Left hindlimb (tissue), 1 donor: ENCODE results near the gene NHS.
"Not testable (repeated sequence)": the region's sequence is repeated elsewhere in the genome, so short reads cannot be mapped to it uniquely, and the experiment has no call there.

Experiments
- DNase-seq: peaks from one replicate; pipeline ENCODE4 v3.0.0-alpha.2; 2018

The NHS gene

GRCh38 chrX:17409566-17410290, 34.7 kb downstream of the NHS start:
- no peak for DNase-seq

DNA sequence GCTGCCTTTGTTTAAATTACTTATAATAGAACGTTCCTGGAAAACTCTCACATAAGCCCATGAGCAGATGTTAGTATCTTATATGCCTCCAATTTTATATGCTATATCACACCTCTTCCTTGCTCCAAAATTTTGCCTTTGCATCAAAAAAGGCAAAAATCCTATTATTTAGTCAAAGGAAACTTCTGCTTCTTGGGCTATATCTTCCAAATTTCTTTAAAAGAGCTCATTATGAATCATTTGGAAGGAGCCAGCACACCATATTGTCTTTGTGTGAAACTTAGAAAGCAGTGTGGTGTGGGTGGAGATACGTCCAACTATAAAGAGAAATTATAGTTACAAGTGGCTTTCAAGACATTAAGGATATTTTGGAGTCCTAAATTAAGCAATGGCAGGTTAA, 35.7 kb downstream of the NHS start:
- DNase-seq = no peak

DNA sequence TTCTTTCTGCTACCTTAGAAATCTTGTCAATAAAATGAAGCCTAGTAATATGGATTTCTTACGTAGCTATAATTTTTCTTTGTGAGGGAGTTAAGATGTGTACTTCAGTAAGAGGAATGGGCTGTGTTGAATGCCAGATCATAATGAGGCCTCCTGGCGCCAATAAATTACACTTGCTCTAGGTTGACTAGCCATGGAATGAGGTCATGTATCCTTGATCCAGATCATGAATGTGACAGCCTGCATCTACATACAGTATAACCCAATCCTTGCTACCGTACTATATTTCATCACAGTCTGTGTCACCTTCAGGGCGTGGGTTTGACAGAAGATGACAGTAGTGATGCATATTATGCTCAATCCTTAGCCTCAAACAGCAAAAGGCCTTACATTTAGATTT, 36.2 kb downstream of the NHS start:
- no peak for DNase-seq

GRCh38 chrX:17412692-17413091, 37.7 kb downstream of the NHS start:
- no peak for DNase-seq

DNA sequence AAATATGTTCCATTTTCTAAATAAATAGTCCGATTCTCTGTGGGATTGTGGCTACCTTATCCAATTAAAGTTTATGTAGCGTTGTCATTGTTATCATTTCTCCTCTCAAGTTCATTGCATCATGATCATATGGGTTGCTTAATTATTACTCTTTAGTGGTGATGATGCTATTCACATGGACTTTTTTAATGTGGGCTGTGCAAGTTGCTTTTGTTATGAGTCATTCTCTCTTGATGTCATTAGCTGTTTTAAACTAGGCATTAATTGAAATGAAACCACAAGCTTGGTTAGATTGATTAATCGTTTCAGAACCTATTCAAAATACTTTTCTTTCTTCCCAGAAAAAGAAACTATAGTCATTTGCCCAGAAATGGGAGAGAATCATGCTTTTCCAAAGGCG, 38.2 kb downstream of the NHS start:
- no peak for DNase-seq

DNA sequence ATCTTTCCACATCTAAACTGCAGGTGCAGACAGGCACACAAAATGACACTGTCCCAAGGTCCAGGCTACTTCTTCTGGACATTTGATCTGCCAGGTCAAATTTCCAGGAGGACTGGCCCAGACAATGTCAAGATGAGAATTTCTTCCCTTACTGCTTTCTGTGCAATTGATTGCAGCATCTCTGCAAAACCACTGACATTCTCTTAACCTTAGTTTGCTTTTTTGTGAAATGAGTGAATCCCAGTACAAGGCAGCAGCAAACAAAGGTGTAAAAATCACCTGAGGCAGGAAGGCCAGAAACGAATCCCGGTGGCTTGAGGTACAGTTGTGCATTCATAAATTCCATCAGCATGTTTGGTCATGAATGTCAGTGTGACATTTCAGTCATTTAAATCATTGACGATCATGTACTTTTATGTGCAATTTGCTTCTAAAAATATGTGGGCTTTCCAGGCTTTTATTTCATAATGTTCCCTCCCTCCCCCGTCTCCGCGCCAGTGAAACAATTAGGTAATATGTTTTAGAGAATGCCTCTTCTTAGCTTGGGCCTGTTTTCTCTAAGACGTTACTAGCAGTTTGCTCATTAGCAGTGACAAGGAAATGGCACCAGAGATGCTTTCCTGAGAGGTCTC, 39.1 kb downstream of the NHS start:
- DNase-seq = no peak

DNA sequence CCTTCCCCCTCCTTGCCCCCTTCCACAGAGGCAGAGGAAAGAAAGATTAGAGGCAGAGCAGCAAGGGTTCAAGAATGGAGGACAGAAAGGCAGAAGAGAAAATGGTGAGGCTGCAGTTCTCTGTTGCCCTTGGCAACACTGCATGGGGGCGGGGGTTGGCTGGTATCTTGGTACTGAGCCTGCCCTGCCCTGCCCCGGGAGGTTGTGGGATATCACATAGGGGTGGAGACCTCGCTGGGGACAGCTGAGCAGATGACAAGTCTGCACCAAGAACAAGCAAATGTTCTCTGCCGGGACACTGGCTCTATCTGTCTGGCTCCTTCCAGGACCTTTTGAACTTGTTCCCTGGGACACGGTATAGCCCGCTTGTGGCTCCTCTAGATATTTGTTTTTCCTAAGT, 39.8 kb downstream of the NHS start:
- DNase-seq = no peak

GRCh38 chrX:17415242-17415810, 40.3 kb downstream of the NHS start:
- no peak for DNase-seq

DNA sequence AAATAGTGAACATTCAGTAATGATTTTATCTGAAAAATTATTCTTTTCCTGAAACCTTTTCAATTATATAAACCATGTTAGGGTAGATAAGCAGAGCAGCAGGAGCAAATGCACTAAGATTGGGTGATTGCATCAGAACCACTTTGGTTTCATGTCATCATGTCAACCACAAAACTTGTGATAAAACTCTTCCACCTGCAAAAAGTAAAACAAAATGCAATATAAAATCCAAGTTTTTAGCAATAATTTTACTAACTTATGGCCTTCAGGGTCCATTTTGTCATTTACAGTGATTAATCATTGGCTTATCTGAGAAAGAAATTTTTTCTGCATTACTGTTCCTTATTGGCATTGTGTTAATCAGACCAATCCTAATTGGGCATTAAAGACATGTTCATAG, 42.4 kb downstream of the NHS start:
- no peak for DNase-seq

DNA sequence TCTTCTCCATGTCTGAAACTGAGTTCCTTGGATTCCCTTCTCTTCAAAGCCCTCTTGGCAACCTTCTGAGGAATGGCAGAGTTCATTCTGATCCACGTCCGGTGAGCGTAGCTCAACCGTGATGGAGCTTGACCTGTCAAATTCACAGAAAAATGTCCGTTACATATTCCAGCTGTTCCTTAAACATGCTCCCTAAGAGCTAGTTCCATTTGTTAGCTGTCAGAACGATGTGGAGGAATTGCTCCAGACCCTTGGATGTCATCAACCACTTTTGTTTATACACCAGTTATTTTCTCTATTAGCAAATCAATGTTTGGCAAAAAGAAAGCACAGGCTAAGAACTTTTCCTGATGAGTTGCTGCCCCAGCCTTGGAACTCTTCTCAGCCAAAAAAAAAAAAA, 50.1 kb downstream of the NHS start:
- DNase-seq = no peak

GRCh38 chrX:17425551-17425950, 50.6 kb downstream of the NHS start:
- DNase-seq = no peak

GRCh38 chrX:17431171-17431570, 56.2 kb downstream of the NHS start:
- no peak for DNase-seq

DNA sequence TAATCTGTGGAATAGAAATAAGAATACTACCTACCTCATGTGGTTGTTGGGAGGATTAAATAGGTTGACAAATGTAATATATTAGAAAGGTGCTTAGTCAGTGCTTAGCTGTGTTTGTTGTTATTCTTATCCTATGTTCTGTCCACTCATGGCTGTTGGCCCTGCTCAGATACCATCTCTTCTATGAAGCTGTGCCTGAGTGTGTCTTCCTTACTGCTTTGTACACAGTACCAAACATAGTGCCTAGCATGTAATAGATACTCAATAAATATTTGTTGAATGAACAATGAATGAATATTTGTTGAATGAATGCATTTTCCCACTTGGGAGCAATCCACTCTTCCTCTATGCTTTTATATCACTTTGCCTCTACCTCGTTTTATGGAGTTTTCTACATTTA, 57.2 kb downstream of the NHS start:
- no peak for DNase-seq

DNA sequence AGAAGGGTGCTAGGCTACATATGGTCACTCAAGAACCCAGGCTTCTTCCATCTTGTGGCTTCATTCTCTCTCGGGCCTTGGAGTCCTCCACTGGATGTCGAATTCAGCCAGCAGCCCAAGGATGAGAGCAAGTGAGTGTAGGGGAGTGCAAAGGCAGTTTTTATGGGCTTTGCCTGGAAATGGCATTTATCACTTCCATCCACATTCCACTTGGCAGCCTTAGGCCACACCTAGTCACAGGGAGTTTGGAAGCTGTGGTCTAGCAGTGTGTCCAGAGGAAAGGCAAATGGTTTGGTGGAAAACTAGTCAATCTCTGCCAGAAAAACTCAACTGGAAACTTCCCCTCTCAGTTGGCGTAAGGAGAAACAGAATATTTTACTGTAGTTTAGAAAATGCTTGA, 59.0 kb downstream of the NHS start:
- no peak for DNase-seq

- no peak for DNase-seq
Measured at GRCh38 chrX:17435476-17435875, 60.5 kb downstream of the NHS start.

DNA sequence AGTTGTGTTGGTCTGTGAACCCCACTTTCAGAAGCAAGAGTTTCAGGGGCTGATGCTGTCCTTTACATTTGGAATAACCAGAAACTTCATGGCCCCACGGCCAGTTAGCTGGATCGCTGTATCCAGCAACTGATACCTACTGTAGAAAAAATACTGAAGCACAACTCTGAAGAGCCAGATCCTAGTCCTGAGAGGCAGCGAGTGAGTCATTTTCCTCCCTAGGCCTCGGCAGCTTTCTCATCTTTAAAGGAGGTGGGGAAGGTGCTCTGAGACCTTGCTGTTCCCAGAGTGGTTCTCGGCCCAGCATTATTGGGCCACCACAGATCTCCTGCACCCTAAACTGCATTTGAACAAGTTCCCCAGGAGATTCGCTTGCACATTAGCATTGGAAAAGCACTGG, 63.2 kb downstream of the NHS start:
- DNase-seq = no peak

DNA sequence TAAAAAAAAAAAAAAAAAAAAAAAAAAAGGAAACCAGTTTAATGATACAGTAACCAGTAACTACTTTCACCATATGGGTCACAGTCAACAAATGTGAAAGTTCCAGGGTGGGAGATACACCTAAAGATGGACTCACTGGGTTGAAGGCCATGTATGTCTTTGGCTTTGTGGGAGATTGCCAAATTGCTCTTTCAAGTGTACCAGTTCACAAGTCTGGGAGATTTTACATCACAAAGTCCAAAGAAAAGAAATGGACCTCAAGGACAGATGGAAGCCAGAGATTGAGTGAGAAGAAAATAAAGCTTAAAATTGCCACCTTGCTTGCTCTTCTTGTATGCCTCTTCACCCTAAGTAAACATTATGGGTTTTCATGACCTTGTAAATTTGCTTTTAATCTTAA, 65.3 kb downstream of the NHS start:
- no peak for DNase-seq

DNA sequence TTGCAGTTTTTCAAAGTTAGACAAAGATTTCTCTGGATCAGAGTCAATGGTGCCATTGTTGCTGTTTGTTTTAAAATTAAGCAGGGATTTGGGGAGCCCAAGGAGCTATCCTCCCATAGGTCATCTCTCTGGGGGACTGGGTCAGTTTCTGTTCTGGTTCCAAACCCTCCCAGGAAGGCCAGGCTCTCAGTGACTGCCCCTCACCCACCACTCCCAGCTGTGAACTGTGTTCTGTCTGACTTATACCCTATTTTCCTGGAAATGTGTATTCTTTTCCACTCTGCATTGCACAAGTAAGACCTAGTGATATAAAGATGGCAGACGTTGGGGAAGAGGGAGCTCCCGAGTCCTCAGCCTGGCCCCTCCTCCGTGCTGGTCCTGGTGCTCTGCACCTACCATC, 65.8 kb downstream of the NHS start:
- DNase-seq = no peak

DNA sequence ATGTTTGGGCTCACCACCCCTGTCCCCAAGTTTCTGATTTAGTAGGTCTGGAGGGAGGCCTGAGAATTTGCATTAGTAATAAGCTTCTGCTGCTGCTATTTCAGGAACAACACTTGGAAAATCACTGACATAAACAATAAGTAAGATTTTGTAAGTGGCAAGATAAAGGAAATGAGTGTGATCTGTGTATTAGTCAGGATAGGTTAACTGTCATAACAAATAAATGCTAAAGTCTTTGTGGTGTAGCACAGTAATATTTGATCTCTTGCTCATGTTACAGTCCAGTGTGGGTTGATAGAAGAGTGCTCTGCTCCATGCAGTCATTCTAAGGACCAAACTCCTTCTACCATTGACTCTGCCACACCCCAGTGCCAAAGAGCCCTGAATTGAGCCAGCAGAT, 67.0 kb downstream of the NHS start:
- no peak for DNase-seq

DNA sequence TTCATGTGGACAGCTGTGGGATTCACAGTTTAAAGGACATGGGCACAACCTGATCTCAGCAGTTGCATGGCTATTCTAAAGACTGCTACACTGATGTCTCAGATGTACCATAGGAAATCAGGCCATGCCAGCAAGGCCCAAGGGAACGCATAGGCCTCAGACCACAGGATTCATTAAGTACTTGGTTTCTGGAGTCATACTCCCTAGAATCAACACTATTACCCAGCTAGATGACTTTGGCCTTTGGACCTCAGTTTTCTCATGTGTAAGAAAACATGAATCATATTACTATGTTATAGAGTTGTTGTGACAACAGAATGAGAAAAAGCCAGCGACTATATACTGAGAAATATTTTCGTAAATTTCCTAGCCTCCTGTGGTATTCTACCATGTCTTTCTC, 67.9 kb downstream of the NHS start:
- no peak for DNase-seq

DNA sequence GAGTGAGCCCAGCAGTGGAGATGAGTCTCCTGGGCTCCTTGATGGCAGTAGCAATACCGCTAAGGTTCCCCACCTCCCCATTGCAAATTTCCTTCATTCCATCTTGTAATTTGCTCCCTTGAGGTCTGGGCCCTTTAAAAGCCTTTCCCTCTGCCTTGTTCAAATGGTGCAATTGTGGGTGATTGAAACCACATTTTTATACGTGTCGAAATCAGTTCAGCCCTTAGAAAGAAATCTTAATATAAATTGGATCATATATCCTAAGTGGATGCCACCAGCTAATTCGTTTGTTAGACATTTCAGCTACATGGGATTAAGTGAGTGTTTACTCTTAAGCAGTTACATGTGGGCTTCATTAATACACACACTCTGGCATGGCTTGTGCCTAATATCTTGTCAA, 68.6 kb downstream of the NHS start:
- DNase-seq = no peak

GRCh38 chrX:17446269-17446668, 71.3 kb downstream of the NHS start:
- not testable (repeated sequence) for DNase-seq

GRCh38 chrX:17448188-17448587, 73.2 kb downstream of the NHS start:
- no peak for DNase-seq

GRCh38 chrX:17449866-17450265, 74.9 kb downstream of the NHS start:
- DNase-seq = no peak

DNA sequence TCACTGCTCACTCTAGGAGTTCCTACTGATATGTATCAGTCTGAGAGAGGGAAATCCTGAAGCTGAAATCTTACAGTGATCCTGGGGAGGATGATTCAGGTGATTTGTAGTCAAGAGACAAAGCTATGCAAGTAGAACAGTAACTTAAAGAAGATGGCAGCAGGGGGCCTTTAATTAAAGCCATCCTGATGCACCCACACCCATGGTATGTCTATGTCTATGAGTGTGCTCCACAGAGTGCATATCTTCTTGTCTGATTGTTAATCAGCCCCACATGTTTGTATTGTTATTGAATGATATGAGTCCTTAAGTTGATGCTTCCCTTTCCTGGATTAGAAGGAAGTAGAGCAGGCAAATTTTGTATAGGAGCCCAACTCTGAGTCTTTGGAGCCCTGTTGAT, 78.8 kb downstream of the NHS start:
- DNase-seq = no peak
